NCI-H2196 (cell line): ENCODE results near the gene ZNF511.

Source experiments
- DNase-seq: peaks from one replicate; lab custom pipeline; 2025; ENCODE audit not compliant: unreplicated experiment; lab: John Stamatoyannopoulos, UW

Gene ZNF511

DNA sequence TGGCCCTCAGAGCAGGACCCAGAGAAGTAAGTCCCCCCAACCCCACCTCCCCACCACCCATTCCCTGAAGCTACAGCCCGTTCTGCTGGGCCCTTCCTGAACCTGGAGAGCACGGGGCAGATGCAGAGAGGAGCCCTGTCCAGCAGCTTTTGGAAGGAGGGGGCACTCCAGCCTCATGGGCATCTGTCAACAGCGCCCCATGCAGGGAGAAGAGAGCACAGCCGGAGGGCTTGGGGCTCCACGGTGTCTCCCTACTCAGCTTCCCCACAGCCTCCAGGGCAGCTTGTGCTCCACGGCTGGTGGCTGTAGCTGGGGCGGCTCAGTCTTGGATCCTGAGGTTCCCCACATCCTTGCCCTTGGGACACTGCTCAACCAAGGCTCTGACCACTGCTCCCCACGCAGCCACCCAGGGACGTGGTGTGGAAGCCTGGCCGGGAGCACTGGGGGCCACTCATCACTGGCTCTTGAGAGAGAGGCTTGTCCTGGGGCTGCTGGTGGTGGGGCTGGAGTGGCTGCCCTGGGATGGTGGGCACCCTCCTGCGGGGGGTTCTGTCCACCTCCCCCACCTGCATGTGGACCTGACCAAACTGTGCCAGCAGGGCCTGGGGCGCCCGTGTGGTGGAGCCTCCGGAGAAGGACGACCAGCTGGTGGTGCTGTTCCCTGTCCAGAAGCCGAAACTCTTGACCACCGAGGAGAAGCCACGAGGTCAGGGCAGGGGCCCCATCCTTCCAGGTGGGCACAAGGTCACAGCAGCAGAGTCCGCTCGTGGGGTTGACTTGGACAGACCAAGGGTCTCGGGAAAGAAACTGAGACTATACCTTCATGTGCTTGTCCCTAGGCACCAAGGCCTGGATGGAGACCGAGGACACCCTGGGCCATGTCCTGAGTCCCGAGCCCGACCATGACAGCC lies 42.9 kb downstream of the ZNF511 start:
- DNase-seq = no peak

DNA sequence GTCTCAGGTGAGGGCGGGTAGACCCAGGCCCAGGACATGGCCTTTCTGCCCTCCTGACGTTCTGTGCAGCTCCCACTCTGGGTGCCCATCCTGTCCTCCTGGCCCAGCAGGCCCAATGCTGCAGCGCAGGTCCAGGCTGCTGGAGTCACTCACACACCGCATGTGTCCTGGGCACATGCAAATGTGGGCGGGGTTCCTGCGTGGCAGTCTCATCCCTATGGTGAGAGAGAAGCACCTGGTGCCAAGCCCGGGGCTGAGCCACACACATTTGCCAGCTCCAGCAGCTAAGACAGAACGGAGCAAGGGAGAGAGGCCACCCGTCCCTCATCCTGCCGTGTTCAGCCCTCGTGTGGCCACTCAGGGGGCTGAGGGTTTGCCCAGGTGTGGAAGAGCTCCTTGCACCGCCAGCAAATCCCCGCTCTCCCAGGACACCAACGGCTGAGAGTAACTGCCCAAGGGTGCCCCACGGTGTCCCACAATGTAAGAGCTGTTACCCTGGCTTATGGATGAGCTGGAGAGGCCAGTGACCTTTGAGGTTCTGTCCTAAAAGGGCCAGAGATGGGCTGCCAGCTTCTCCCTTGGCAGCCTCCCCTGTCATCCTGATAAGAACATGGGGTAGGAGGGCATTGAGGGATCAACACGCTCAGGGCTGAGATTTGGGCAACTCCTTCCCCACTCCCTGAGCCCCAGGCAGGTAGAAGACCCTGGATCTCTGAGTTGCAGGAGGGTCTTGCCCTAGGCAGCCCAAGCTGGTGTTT lies 44.7 kb downstream of the ZNF511 start:
- no peak for DNase-seq

DNA sequence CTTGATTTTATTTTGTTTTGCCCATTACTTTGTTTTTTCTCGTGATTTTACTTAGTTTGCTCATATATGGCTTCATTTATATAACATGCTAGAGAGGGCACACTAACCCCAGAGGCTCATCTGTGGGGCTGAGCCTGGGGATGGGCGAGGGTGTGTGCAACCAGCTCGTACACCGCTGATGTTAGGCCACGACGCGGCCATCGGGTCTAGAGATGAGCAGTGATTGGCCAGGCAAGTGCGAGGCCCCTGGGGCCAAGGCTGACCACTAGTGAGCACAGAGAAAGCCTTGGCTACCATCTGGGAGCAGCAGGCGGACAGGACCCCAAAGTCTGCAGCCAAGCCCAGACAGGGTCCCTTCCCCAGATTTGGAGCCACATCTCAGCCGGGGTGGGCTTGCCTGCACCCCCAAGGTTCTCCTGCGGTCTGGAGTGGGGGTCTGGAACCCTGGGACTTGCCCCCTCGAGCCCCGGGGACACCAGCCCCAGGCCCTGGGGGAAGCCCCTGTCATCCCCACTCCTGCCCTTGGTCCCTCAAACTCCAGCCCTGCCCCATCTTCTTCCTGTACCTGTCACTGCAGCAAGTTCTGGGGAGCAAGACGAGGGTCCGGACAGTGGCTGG lies 45.4 kb downstream of the ZNF511 start:
- no peak for DNase-seq

DNA sequence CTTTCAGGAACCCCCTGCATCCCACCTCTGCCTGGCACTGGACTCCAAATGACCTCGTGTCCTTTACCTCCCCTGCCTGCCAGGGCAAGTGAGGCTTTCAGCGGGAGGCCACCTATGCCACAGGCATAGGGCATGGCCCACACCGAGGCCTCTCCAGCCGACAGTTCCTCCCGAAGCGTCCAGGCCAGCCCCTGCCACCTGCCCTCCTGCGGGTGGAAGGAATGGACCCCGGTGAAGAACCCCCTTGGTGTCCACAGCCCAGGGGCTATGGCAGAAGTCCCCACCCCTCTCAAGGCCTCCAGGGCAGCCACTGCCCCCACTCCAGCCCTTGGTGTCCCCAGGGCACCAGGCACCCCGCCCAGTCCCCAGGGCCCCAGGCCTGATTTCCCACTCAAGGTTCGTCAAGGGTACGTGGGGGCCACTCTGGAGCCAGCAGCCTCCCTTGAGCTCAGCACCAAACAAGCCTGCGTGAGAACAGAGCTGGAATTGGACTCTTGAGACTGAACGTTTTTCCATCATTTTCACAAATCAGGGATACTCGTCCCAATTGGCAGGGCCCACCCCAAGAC lies 46.0 kb downstream of the ZNF511 start:
- DNase-seq = no peak

DNA sequence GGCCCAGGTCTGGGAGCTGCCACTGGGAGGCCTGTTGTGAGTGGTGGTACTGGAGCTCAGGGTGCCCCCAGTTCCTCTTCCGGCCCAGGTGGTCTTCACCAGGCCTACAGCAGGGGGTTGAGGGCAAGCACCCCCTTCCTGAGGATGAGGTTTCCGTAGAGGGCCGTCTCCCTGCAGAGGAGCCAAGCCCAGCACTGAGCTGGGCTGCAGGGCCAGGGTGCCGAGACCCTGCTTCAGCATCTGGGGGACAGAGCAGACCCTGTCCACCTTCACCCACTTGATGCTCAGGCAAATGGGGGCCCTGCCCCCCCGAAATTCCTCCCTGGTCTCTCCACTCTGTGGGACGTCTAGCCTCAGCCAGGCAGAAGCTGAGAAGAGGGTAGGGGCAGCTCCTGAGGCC lies 46.6 kb downstream of the ZNF511 start:
- DNase-seq = no peak

DNA sequence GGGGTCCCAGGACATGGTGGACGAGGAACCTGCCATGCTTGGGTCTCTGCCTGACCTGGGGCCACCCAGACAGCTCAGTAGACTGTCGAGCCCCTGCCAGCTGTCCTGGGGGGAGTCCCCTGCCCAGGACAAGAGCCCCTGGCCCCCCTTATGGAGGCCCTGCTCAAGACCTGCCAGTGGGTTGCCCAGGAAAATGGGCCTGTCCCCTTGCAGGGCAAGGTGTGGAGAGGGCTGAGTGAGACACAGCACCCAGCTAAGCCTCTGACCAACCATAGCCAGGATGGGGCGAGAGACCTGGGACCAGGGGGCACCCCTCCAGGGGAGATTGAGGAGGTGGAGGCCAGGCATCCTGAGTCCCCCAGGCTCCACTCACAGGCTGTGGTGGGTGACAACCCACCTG lies 47.3 kb downstream of the ZNF511 start:
- no peak for DNase-seq

DNA sequence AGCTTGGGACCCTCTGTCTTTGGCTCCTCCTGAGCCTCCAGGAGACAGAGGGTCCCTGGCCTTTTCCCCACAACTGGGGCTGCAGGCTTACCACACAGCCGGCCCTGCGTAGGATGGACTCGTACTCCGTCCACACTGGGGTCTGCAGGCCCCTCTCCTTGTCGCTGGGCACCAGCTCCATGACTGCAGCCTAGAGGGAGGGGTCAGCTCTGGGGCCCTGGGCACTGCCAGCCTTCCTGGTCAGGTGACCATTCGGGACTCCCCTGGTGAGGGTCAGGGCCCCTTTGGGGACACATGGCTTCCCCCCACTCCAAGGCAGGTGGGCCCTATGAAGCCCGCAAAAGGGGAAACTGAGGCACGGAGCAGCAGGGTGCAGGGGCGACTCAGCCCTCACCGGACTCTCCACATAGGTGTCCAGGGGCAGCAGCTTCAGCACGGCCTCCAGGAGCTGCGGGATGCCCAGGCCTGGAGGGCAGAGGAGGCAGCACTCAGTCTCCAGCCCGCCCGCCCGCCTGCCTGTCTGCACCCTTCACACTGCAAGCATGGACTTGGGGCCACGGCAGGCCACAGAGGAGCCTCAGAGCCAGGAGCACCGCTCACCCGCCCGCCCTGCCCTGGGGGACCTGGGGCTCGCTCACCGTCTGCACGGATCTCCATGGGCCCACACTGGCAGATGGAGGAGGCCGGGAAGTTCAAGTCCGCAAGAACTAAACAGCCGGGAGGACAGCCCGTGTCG lies 48.0 kb downstream of the ZNF511 start:
- DNase-seq = no peak

DNA sequence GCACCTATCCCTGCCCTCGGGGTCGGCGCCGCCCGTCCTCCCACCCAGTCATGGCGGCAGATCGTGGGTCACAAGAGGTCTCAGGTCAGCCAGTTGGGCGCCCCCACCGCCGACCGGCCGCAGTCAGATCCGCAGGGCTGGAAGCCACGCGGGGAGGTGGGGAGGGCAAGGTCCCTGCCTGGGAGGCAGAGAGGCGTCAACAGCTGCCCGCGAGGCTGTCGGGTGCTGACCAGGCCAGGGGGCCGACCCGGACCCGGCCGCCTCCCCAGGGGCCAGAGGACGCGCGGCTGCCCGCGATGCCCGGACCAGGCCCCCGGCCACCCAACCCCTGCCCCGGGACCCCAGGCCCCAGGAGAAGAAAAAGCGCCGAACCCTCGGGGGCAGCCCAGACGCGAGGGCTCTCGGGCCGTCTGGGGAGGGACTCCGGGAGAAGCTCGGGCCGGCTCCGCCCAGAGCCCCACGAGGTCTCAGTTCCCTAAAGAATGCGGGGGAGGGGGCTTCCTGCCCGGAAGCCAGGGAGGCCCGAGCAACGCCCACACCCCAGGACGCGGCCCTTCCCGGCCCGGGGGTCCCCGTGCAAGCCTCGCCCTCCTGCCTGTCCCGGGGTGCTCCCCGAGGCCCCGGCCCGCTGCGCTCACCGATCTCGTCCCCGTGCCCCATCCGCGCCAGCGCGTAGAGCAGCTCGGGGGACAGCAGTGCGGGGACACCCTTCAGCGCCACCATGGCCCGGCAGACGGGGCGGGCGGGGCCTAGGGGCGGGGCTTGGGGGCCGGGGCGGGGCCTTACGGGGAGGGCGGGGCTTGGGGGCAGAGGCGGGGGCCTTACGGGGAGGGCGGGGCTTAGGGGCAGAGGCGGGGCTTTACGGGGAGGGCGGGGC lies 48.8 kb downstream of the ZNF511 start, which contains the start of gene FUOM:
Gene FUOM (minus strand): TSS at position 735 of the 877 bp plus-strand sequence. CDS start 12 bp downstream, at position 723.
- DNase-seq = peak; percentile 7

DNA sequence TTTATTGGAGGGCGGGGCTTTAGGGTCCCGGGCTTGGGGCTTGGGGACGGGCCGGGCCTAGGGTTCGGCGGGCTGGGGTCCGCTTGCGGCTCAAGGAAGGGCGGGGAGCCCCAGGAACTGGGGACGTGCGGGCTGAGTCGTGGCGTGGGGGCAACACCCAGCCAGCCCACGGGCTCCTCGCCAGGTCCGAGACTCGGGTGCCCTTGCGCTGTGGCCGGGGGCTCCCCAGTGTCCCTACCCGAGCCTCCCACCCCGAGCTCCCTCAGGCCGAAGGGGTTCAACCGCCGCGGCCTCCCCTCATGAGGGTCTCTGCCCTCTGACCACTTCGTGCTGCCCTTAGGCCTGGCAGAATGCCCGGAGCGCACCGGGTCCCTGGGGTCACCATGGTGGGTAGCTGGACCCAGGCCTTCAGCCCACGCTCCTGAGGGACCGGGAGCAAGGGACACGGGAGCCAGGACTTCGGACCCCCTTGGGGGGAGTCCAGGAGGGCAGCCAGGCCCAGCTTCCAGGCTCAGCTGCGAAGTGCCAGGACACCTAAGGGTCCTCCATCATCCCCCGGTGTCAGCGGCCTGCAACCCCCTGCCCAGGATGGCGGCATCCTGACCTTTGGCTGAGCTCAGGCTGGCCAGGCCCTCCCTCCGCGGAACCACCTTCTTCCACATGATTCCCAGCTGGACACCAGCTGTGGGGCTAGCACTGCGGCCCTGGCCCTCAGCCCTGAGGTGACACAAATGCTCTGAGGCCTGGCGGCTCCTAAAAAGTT lies 49.6 kb downstream of the ZNF511 start:
- DNase-seq = no peak

DNA sequence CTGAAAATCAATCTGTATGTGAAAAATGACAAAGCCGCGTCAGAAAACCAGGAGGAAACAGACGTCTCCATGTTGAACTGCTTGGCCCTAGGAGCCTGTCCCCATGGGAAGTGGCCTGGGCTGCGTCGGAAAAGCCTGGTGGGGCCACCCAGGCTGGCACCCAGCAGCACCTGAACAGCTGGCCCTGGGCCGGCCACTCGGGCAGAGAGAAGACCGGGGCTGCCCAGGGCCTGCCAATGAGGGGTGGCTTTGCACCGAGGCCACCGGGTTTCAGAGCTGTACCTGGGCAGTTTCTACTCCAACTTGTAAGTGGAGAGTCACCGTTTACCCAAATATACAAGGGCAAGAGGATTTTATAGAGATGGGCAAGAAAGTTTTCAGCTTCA lies 50.2 kb downstream of the ZNF511 start:
- DNase-seq = no peak

DNA sequence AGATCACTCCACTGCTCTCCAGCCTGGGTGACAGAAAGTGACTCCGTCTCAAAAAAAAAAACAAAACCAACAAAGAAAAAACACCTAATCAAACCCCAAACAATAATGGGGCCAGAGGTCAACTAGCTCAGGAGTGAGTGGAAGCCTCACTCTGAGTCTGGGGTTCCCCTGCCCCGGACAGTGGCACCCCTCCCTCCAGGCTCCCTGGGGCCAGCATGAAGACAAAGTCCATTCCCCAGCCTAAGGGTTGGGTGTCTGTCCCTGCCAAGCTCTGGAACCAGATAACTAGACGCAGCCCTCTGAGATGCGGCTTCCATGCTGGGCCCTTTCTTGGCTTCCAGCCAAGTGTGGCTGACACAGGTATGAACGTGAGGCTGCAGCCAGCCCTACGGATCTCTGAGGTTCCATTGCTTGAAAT lies 50.8 kb downstream of the ZNF511 start:
- DNase-seq = peak; percentile 58

DNA sequence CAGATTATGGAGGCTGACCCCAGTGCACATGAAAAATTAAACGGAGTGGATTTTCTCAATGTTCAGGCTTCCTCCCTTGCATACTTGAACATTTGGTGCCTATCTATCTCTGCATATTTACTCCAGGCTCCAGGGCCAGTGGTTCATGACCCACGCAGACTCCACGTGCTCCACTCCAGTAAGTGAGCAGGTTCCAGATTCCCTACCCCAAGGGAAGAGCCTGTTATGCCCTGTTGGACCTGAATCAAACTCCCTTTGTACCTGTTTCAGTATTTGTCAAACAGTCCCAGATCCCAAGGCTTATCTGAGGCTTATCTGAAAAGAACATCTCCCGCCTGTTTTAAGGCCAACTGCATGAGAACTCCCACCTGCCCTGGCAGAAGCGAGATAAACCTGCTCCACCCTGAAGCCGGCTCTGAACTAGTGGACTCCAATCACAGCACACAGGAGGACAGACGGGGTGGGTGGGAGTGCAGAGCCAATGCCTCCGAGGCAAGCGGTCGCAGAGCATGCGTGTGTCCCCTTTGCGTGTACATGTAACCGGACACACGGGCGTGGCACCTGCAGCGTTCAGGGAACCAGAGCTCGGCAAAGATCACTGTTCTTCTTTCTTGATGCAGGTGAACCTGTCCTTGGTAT lies 51.4 kb downstream of the ZNF511 start:
- DNase-seq = no peak

DNA sequence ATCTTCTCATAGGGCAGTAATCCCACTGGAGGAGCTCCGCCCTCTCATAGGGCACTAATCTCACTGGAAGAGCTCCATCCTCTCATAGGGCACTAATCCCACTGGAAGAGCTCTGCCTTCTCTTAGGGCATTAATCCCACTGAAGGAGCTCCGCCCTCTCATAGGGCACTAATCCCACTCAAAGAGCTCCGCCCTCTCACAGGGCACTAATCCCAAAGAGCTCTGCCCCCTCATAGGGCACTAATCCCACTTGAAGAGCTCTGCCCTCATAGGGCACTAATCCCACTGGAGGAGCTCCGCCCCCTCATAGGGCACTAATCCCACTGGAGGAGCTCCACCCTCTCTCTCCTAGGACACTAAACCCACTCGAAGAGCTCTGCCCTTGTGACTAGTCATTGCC lies 52.5 kb downstream of the ZNF511 start:
- DNase-seq = no peak

DNA sequence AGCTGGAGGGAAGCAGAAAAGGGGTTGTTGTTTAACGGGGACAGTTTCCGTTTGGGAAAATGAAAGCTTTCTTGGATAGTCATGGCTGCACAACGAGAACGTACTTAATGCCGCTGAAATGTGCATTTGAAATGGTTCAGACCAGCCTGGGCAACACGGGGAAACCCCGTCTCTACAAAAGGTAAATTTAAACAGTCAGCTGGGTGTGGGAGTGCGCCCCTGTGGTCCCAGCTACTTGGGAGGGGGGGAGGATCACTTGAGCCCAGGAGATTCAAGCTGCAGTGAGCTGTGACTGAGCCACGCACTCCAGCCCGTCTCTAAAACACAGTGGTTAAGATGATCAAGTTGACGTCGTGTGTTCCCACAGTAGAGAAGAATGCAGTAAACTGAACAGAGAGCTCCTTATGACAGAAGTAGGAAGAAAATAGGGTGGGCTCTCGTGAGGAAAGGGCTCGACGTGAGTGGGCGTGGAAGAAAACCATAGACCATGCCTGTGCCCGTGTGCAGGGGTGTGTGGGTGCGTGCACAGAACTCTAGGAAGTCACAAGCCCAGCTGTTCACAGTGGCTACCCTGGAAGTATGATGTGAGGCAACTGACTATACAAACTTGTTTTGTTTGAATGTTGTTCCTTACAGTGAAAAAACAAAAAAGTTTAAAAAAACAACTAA lies 53.2 kb downstream of the ZNF511 start:
- DNase-seq = no peak
